ENCODE results near the gene PAPPA.

PAPPA gene

DNA sequence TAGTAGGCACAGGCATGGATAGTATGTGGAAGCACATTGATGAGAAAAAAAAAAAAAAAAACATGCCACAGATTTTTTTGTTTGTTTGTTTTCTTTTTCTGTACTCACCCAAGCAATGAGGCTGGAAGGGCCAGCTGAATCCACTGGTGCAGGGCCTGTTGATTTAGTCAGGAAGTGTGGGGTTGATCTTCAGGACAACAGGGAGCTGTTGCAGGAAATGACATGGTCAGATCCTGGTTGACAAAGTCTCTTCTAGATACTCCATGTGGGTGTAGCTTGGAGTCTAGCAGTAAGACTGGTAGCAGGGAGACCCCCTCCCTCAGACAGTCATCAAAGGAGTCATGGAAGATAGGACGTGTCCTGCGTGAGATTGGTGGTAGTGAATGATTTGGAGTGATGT lies 191.8 kb downstream of the PAPPA start:
- no peak for DNase-seq (ENCODE audit: low spot score)

GRCh38 chr9:116345817-116346216 lies 192.2 kb downstream of the PAPPA start:
- DNase-seq (ENCODE audit: low spot score): no peak

DNA sequence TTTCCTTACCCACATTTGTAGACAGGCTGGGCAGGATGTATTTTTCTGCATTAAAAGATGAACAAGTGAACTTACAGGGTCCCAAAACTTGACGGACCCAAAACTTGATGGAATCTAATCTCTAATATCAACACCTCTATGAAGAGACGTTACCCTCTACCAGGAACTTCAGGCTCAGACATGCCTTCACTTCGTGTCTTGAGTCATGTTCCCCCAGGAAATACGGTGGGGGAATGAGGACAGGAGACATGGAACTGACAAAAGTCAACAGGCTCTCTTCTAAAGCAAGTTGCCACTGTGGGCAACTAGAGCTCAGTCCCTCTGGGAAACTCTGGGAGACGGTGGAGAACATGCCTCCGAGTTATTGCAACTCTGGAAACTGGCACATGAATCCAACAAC lies 196.1 kb downstream of the PAPPA start:
- no peak for DNase-seq (ENCODE audit: low spot score)

- DNase-seq (ENCODE audit: low spot score): no peak
Measured at GRCh38 chr9:116350213-116350612, 196.6 kb downstream of the PAPPA start.

DNA sequence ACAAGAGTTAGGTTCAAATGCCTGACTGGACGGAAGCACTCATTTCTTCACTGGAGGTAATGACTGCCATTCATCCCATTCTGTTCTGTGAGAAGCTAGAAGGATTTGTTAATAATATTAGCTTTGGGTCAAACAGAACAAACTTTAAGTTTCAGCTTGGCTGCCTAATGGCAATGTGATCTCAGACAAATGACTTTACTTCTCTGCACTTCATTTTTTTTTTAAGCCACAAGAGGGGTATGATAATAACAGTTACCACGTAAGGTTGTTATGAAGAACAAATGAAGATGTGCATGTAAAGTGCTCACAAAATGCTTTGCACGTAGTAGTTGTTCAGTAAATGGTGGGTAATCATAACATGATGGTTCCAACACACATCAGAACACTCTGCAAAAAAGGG lies 199.4 kb downstream of the PAPPA start:
- no peak for DNase-seq (ENCODE audit: low spot score)

DNA sequence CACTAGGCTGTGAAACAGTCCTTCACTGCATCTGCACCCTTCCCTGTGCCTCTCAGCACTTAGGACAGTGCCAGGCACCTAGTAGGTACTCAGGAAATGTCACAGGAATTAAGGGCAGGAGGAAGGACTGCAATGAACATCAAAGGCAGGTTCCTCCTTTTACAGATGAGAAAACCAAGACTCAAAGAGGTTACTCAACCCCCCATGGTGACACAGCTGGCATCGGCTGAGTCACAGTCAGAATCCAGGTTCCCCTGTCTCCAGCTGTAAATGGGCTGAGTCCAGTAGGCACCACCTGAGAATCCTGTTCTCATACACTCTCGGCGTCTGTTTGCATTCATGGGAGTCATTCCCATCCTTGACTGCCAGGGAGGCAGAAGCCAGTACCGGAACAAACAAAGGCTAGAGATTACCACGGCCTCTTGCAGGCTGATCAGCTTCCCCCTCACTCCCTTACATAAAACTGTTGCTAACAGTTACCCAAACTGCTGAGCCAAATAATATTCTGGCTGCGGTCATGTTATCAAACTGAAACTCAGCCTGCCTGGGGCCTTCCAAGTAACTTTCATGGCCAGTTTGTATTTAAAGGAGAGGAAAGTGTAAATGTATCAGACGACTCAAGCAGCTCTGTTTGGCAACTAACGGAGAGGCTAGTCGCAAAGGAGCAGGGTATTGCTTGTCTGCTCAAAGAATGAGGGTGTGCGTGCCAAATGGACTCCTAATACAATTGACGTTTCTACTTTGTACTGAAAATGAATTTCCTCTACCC lies 201.7 kb downstream of the PAPPA start:
- no peak for DNase-seq (ENCODE audit: low spot score)

GRCh38 chr9:116358251-116358650 lies 204.7 kb downstream of the PAPPA start:
- DNase-seq (ENCODE audit: low spot score): no peak

GRCh38 chr9:116360016-116360415 lies 206.4 kb downstream of the PAPPA start:
- no peak for DNase-seq (ENCODE audit: low spot score)

GRCh38 chr9:116360989-116361388 lies 207.4 kb downstream of the PAPPA start:
- no peak for DNase-seq (ENCODE audit: low spot score)

DNA sequence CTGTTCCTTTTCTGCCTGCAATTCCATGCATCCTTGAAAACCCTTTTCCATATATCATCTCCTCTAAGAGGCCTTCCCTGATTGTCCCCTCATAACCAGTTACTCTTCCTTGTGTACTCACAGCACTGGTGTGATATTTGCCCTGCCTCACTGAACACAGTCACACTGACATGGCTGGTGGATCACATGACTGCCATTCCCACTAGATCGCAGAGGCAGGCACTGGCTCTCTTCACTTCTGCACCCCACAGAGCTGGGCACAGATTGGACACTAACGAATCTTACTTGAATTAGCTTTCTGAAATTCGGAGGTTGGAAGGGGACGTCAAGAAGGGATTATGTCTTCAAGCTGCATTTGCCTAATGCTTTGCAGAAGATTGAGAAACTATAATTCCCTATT lies 208.0 kb downstream of the PAPPA start:
- DNase-seq (ENCODE audit: low spot score): peak; percentile 7

DNA sequence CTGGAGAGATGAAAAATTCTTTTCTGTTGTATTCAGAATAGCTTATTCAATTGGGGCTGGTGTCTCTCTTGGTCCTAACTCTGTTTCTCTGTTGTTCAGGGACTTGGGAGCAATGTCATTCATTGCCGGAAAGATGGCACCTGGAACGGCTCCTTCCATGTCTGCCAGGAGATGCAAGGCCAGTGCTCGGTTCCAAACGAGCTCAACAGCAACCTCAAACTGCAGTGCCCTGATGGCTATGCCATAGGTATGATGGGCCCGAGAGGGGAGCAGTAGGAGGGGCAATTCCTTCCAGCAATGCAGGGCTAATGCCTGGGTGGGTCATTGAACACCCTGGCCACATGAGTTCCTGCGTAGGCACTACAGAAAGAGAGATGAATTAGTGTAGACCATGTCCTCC lies 208.9 kb downstream of the PAPPA start:
- DNase-seq (ENCODE audit: low spot score): no peak

DNA sequence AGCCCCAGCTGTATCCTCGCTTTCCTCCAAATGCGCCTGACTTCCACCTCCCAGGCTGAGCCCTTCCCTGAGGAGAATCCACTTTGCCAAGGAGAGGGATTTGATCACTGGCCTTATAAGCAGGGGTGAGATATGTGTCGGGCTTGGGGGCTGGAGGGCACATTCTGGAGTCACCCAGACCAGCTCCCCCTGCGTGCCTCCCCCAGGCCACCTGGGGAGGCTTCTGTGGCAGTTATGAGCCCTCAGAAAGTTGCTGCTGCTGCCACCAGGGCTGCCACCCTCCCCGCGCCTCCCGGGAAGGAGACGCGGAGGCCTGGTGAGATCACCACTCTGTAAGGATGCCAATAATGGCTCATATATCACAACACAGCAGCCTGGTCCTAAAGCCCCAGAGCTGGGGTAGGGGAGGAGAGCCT lies 211.5 kb downstream of the PAPPA start:
- peak; percentile 48 for DNase-seq (ENCODE audit: low spot score)

- no peak for DNase-seq (ENCODE audit: low spot score)
Measured at GRCh38 chr9:116366241-116366640, 212.7 kb downstream of the PAPPA start.

DNA sequence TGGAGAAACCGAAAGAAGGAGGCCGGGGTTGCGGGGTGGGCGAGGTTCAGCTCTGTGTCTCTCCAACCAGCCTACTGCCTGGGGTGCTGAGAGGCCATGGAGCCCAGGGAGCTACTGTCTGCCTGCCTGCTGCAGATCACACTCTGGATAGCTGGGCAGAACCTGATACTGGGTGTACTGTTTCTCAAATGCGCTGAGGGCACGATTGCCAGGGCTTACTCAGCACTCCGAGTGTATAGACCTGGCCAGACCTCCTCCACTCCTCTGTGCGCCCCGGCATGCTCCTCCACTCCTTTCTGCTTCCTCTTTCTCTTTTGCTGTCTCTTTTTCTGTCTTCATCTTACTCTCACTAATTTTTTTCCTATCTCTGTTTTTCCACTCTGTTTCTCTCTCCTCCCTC lies 215.1 kb downstream of the PAPPA start:
- DNase-seq (ENCODE audit: low spot score): no peak

- no peak for DNase-seq (ENCODE audit: low spot score)
Measured at GRCh38 chr9:116369706-116370105, 216.1 kb downstream of the PAPPA start.

DNA sequence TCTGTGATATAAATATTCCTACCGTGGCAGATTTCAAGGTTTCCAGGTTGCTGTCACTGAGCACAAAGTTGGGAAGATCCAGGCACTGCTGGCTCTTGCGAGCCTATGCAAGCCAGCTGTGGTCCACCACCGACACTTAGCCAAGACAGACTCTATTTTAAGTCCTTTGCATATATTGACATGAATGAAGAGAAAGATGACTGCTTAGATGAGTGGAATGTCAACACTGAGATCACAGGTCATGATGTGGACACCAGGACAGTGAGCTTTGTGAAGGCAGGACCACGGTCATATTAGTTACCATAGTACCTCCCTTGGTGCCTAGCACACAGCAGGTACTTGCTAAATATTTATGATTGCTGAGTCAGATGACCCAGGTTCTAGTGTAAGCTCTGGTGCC lies 217.0 kb downstream of the PAPPA start:
- no peak for DNase-seq (ENCODE audit: low spot score)

DNA sequence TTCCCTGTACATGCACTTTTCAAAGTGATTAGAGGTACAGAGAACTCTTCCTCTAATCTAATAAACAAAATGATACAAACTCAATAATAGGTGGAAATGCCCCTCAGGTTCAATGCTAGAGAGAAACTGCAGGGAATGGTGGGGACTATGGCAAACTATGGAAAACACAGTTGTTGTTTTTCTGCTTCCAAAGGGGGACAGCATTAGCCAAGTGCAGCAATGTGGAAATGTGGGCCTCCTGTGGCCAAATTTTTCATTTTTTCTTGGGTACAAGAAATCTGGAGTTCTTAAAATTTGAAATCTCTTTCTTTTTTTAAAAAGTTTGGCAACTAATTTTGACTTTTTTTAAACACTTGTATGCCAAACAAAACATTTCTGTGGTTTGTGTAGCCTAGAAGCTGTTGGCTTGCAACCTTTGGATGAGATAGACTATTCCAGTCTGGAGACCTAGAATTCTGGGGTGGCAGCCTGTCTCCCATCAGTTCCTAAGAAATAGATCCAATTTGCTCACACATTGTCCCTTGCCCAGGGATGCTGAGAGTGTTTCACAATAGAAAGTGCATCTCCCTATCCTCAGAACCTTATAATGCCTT lies 218.6 kb downstream of the PAPPA start:
- DNase-seq (ENCODE audit: low spot score): no peak

DNA sequence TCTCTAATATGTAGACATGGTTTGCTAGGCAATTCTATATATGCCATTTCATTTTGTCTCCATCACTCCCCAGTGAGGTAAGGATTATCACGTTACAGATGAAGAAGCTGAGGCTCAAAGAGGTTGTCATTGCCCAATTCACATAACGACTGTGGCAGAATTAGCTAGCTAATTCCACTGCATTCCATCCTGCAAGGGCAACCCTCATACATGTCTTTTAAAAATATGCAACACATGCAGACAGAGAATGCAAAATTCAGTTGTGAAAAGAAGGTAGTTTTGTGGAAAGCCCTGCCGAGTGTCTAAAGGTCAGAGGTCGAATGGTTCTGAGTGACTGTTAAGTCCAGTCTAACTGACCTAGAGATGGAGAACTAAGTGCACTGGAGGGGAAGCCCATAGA lies 219.2 kb downstream of the PAPPA start:
- no peak for DNase-seq (ENCODE audit: low spot score)

DNA sequence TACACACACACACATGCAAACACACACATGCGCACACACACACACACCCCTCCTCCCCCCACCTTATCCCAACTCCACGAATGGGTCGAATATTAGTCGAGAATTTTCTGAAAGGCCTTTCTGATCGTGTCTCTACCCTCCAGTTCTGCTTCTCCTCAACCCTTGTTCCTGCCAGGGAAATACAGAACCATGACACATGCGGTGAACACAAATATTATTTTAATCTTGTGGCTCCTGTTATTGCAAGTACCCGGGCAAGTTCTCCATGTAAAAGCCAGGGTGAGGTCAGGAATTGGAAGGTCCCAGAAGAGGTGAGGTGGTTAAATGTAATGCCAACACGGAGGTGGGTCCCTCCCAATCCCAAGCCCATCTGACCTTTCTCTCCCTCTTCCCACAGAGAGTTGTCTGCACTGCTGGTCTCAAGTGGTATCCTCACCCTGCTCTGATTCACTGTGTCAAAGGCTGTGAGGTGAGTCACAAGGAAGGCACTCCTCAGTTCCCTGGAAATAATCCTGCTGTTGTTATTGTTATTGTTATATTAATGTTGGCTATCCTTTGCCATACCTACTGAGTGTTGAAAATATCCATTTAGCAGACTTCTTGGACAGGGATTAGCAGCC lies 223.7 kb downstream of the PAPPA start:
- no peak for DNase-seq (ENCODE audit: low spot score)

DNA sequence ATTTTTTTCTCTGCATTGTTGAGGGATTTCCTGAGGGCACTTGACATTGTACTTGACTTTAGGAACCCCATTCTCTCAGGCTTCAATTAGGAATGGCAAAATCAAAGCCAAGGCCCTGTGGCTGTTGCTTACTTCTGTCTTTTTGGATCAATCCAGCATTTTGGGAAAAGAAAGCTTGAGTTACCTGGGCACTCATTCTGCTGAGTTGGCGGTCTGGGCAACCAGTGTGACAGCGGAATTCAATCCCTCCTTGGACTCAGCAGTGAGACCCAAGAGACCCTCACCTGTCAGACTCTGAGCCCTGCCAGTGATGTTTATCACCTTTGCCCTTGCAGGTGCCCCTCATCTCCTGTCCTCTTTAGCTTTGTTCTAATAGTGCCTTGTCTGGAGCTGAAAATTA lies 225.3 kb downstream of the PAPPA start:
- DNase-seq (ENCODE audit: low spot score): no peak

- DNase-seq (ENCODE audit: low spot score): no peak
Measured at GRCh38 chr9:116379821-116380220, 226.2 kb downstream of the PAPPA start.

DNA sequence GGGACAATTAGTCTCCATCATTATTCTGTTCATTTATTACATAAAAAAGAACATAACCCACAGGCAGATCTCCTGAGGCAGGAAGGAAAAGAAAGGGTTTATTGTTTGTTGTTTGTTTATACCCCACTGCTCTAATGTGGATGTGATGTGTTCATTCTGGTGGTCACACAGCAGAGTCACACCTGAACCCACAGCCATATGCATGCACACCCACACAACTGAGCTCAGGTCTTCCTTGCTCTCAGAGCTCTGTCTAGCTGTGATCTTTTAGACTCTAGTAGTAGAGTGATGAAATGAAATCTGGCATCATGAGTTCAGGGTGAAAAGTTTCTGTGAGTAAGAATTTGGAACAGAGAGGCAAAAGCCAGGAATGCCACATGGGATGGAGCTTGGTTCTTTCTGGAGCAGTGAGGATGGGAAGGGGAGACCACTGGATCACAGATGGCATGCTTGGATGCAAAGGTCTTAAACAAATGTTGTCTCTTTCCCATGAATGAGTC lies 227.0 kb downstream of the PAPPA start:
- no peak for DNase-seq (ENCODE audit: low spot score)

- DNase-seq (ENCODE audit: low spot score): no peak
Measured at GRCh38 chr9:116381350-116381749, 227.8 kb downstream of the PAPPA start.

All from globus pallidus (tissue), 1 donor.